ENCODE measurements around the gene TBC1D8.

Gene TBC1D8

GRCh38 chr2:100988630-100989417 is 162.4 kb downstream of the TBC1D8 start:
- H3K27ac ChIP-seq: no peak overlapping the region
- TF ChIP-seq ZFX (IDR thresholded peaks at IDR 0.05; ENCODE audit: borderline replicate concordance) (no peak), CTCF (IDR thresholded peaks at IDR 0.05) (no peak)

- TF ChIP-seq ZFX (IDR thresholded peaks at IDR 0.05; ENCODE audit: borderline replicate concordance): no peak
- no peak for TF ChIP-seq CTCF (IDR thresholded peaks at IDR 0.05)
These were observed 163.2 kb downstream of the TBC1D8 start for GRCh38 chr2:100987974-100988373.

GRCh38 chr2:100987536-100987935 is 163.6 kb downstream of the TBC1D8 start:
- TF ChIP-seq CTCF (IDR thresholded peaks at IDR 0.05) (no peak), ZFX (IDR thresholded peaks at IDR 0.05; ENCODE audit: borderline replicate concordance) (no peak)
- no peak overlapping the region for H3K27ac ChIP-seq

More at GRCh38 chr2:100987974-100988373, 163.2 kb downstream of the TBC1D8 start:
- no peak overlapping the region for H3K27ac ChIP-seq

- H3K27ac ChIP-seq: no peak overlapping the region
- no peak for TF ChIP-seq CTCF (IDR thresholded peaks at IDR 0.05)
- no peak for TF ChIP-seq ZFX (IDR thresholded peaks at IDR 0.05; ENCODE audit: borderline replicate concordance)
These were observed 165.0 kb downstream of the TBC1D8 start for GRCh38 chr2:100986157-100986556.

- TF ChIP-seq CTCF (IDR thresholded peaks at IDR 0.05) (peak; percentile 88), ZFX (IDR thresholded peaks at IDR 0.05; ENCODE audit: borderline replicate concordance) (no peak)
- H3K27ac ChIP-seq: no peak overlapping the region
These were observed 166.3 kb downstream of the TBC1D8 start for GRCh38 chr2:100984892-100985307.

- TF ChIP-seq ZFX (IDR thresholded peaks at IDR 0.05; ENCODE audit: borderline replicate concordance) (no peak), CTCF (IDR thresholded peaks at IDR 0.05) (no peak)
- no peak overlapping the region for H3K27ac ChIP-seq
These were observed 167.4 kb downstream of the TBC1D8 start for GRCh38 chr2:100983684-100984310.

- no peak overlapping the region for H3K27ac ChIP-seq
- TF ChIP-seq ZFX (IDR thresholded peaks at IDR 0.05; ENCODE audit: borderline replicate concordance) (no peak), CTCF (IDR thresholded peaks at IDR 0.05) (no peak)
These were observed 168.0 kb downstream of the TBC1D8 start for GRCh38 chr2:100983201-100983600.
